Measurements from ENCODE around the gene SPINT2. TPM values are rescaled to one million over a fixed set of nuclear protein-coding genes. Genes with fewer than 3 reads are reported as not detected.

Gene SPINT2
- total and polyA plus RNA-seq, 4 experiments from 2014 or later: 35.7 to 94.5 (median 56.3) TPM

DNA sequence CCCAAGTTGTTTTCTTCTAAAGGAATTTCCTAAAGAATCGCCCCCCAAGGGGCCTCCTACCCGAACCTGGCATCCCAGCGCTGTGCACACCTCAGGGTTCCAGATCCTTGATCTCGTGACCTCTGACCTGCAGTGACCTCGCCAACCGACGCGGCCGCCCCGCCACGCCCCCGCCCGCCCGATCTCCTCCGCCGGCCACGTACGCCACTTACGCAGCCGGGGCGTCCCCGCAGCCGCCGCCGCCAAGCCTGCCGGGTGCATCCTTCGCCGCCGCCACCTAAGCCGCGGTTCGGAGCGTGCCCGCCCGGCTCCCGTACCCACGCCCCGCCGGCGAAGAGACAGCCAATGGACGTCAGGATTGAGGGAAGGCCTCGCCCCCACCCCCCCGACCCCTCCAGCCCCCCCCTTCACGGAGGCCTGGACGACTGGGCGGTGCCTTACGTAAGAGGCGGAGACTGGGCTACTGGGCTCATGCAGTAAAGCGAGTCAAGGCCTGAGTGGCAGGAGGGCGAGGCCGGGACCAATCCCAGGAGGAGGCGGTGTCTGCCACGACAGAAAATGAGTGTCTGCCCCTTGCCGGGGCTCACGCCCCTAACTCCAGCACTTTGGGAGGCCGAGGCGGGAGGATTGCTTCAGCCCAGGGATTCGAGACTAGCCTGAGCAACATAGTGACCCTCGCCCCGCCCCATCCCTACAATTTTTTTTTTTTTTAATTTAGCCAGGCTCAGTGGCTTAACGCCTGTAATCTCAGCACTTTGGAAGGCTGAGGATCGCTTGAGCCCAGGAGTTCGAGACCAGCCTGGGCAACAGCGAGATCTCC, 51.5 kb downstream of the SPINT2 start, which contains the start of gene YIF1B:
Gene YIF1B, minus strand, starts transcription at position 291 of the 820 bp plus-strand sequence. Its CDS starts 30 bp downstream, at position 261.
- Histone ChIP-seq H3K4me1 (ENCODE audit: insufficient read depth, low read length) (peaks cover 40% of the 10 kb centered on the region), H3K27me3 (ENCODE audit: insufficient read depth, low read length) (no peaks in the 10 kb centered on the region), H3K27ac (ENCODE audit: low read depth, low read length) (peak within 1 kb of the TSS; percentile 91), H3K4me3 (ENCODE audit: low read length in 2 of 2) (peak within 1 kb of the TSS; percentile 83 to 97), H3K9me3 (ENCODE audit: control insufficient read depth in 1 of 2, low read length in 2 of 2) (no peaks in the 10 kb centered on the region), H3K36me3 (ENCODE audit: insufficient read depth, low read length) (no peaks in the 10 kb centered on the region)
- intact Hi-C loops (cut with micrococcal nuclease): loop anchor here (1.0 to 5.0 kb wide), 4 partner anchors 19 to 409 kb away; partner anchors contain the start of genes CATSPERG, PSMD8, SIPA1L3 and SPINT2
- CTCF ChIA-PET (ENCODE audit: partially characterized antibody): no interaction called here
- Mint-ChIP-seq H3K36me3 (peaks cover 4% of the 10 kb centered on the region in 2 donors), H3K4me3 (peak within 1 kb of the TSS; percentile 80 to 98 (median 94)), H3K27ac (peak within 1 kb of the TSS; percentile 89 to 99 (median 96)), H3K27me3 (no peaks in the 10 kb centered on the region), H3K4me1 (peaks cover 23 to 64% (median 44%) of the 10 kb centered on the region in 4 donors), H3K9me3 (no peaks in the 10 kb centered on the region)
- POLR2A ChIA-PET (ENCODE audit: partially characterized antibody): no interaction called here
- DNase-seq: peak; percentile 96 to 98 (median 96)

DNA sequence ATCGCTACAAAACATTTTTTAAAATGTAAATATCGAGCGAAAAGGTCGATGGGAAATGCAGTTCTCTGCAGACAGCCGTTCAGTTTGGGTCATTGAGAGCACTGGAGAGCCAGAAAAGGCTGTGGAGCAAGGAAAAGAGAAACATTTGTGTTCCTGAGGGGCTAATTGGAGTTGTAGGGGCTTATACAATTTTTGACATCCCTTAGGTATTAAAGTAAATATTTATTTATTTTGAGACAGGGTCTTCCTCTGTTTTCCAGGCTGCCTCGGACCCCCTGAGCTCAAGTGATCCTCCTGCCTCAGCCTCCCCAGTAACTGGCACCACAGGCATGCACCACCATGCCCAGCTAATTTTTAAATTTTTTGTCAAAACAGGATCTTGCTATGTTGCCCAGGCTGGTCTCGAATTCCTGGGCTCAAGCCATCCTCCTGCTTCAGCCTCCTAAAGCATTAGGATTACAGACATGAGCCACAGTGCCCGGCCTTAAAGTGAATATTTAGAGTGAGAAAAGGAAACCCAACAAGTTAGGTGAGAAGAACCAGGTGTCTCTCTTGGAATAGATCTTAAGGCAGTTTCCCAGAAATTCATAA, 52.2 kb downstream of the SPINT2 start:
- DNase-seq: no peak
- ChIA-PET CTCF (ENCODE audit: partially characterized antibody) (no interaction called here), POLR2A (ENCODE audit: partially characterized antibody) (no interaction called here)
- Mint-ChIP-seq H3K9me3 (no peaks in the 10 kb centered on the region), H3K4me1 (peaks cover 30 to 72% (median 50%) of the 10 kb centered on the region in 4 donors), H3K27me3 (no peaks in the 10 kb centered on the region), H3K36me3 (peaks cover 0 to 4% of the 10 kb centered on the region in 2 donors), H3K4me3 (peak overlapping the region; percentile 80 to 98 (median 94)), H3K27ac (peak overlapping the region; percentile 89 to 99 (median 96))
- intact Hi-C loops (cut with micrococcal nuclease): loop anchor here (1.0 to 5.0 kb wide), 3 partner anchors 19 to 409 kb away; partner anchors contain the start of genes CATSPERG, SIPA1L3, SPINT2 and WDR87
- Histone ChIP-seq H3K9me3 (ENCODE audit: control insufficient read depth in 1 of 2, low read length in 2 of 2) (no peaks in the 10 kb centered on the region), H3K27ac (ENCODE audit: low read depth, low read length) (peak overlapping the region; percentile 91), H3K36me3 (ENCODE audit: insufficient read depth, low read length) (no peaks in the 10 kb centered on the region), H3K4me3 (ENCODE audit: low read length in 2 of 2) (peak overlapping the region; percentile 75 to 81), H3K27me3 (ENCODE audit: insufficient read depth, low read length) (no peaks in the 10 kb centered on the region), H3K4me1 (ENCODE audit: insufficient read depth, low read length) (peaks cover 47% of the 10 kb centered on the region)

DNA sequence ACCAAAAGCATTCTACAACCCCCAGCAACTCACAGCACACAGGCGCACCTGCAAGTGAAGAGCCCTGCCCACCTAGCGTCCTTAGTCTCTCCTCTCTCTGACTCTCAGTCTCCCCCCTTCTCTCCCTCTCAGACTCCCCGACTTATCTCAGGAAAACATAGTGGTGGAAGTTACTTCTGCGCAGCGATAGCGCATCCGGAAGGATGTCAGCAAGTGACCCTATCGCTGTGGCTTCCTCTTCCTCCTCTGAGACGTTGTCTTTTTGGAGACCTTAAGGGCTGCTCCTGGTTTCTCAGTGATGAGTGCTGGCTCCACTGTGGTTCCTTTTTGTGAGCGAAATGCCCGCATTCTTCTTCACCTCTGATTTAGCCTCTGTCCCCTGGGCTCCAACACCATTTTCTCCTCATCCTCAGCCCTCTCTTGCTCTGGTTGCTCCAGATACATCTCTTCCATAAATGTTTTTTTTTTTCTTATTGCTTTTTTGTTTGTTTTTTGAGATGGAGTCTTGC, 52.8 kb downstream of the SPINT2 start:
- Histone ChIP-seq H3K4me3 (ENCODE audit: low read length in 2 of 2) (peak overlapping the region; percentile 70 to 75), H3K9me3 (ENCODE audit: control insufficient read depth in 1 of 2, low read length in 2 of 2) (no peaks in the 10 kb centered on the region), H3K36me3 (ENCODE audit: insufficient read depth, low read length) (no peaks in the 10 kb centered on the region), H3K4me1 (ENCODE audit: insufficient read depth, low read length) (peaks cover 50% of the 10 kb centered on the region), H3K27me3 (ENCODE audit: insufficient read depth, low read length) (no peaks in the 10 kb centered on the region), H3K27ac (ENCODE audit: low read depth, low read length) (peak overlapping the region; percentile 91)
- DNase-seq: peak; percentile 21 to 51 (median 36)
- Mint-ChIP-seq H3K27ac (peak overlapping the region; percentile 89 to 99 (median 96)), H3K4me1 (peaks cover 35 to 77% (median 54%) of the 10 kb centered on the region in 4 donors), H3K9me3 (no peaks in the 10 kb centered on the region), H3K36me3 (peaks cover 0 to 4% of the 10 kb centered on the region in 2 donors), H3K4me3 (peak overlapping the region; percentile 80 to 98 (median 94)), H3K27me3 (no peaks in the 10 kb centered on the region)
- CTCF ChIA-PET (ENCODE audit: partially characterized antibody): no interaction called here
- intact Hi-C loops (cut with micrococcal nuclease): loop anchor here (5.0 kb wide), 1 partner anchor 410 kb away; the partner anchor contains the start of genes SIPA1L3 and WDR87
- POLR2A ChIA-PET (ENCODE audit: partially characterized antibody): no interaction called here

DNA sequence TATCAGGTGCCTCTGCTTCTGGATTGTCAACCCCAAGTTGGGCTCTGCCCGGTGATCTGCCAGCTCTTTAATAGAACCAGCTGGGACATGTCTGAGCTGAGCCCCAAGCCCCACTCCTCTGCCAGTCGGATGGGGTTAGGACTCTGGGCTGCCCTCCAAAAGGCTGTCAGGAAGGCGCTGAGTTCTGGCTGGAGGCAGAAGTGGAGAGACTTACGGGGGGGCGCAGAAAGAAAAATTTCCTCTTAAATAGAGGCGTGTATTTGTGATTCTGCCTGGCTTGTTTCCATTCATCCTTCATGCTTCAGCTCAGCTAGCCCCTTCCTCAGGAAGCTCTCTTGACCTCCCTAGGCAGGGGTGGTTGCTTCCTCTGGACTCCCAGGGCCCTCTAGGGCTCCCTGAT, 54.3 kb downstream of the SPINT2 start:
- Mint-ChIP-seq H3K27ac (peak overlapping the region; percentile 47 to 87 (median 68)), H3K36me3 (peaks cover 4 to 6% of the 10 kb centered on the region in 2 donors), H3K4me3 (peak overlapping the region; percentile 55 to 89 (median 85)), H3K27me3 (no peaks in the 10 kb centered on the region), H3K9me3 (no peaks in the 10 kb centered on the region), H3K4me1 (peaks cover 35 to 79% (median 49%) of the 10 kb centered on the region in 4 donors)
- no peak overlapping the region for H3K4me3 ChIP-seq (ENCODE audit: low read length in 2 of 2)
- ChIA-PET CTCF (ENCODE audit: partially characterized antibody) (interaction anchor here (0.8 to 1.3 kb wide), 4 partner anchors 15 to 55 kb away, joined by 3 to 4 read pairs (median 4); partner anchors contain the start of genes CATSPERG and PSMD8), POLR2A (ENCODE audit: partially characterized antibody) (interaction anchor here (0.8 to 1.0 kb wide), 3 partner anchors 8 to 270 kb away, joined by 3 read pairs; no protein-coding TSS in a partner anchor)
- DNase-seq: no peak
- H3K36me3 ChIP-seq (ENCODE audit: insufficient read depth, low read length): no peaks in the 10 kb centered on the region
- no peaks in the 10 kb centered on the region for H3K27me3 ChIP-seq (ENCODE audit: insufficient read depth, low read length)
- no peaks in the 10 kb centered on the region for H3K9me3 ChIP-seq (ENCODE audit: control insufficient read depth in 1 of 2, low read length in 2 of 2)
- intact Hi-C loops (cut with micrococcal nuclease): loop anchor here (5.0 kb wide), 1 partner anchor 411 kb away; the partner anchor contains the start of genes SIPA1L3 and WDR87
- H3K27ac ChIP-seq (ENCODE audit: low read depth, low read length): no peak overlapping the region
- H3K4me1 ChIP-seq (ENCODE audit: insufficient read depth, low read length): peaks cover 50% of the 10 kb centered on the region

DNA sequence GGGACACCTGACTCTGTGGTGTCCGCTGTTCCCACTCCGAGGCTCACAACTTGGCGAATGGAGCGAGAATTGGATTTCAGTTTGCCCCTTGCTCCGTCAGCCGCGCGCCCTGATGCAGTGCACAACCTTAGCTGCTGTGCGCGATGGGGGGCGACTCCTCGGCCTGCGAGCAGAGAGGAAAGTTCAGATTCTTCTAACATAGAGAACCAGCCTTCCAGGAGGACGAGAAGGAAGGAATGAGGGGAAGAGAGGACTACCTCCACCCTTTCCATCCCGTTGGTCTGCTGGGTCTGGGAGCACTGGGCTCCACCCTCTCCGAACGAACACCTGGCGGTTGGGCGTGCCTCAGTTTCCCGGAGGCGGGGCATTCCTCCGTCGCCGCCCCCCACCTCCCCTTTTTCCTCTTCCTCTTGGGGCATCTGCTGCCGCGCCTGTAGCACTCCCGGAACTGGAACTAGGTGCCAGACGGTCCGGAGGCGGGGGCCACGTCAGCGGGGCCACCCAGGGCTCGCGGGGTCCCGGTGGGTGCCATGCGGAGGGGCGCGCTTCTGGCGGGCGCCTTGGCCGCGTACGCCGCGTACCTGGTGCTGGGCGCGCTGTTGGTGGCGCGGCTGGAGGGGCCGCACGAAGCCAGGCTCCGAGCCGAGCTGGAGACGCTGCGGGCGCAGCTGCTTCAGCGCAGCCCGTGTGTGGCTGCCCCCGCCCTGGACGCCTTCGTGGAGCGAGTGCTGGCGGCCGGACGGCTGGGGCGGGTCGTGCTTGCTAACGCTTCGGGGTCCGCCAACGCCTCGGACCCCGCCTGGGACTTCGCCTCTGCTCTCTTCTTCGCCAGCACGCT, 55.3 kb downstream of the SPINT2 start, which contains the start of gene KCNK6:
Gene KCNK6, plus strand, starts transcription at position 425 of the 838 bp plus-strand sequence. Its CDS starts 106 bp downstream, at position 531.
- peaks cover 4 to 12% of the 10 kb centered on the region in 2 donors for H3K36me3 Mint-ChIP-seq
- H3K27ac ChIP-seq (ENCODE audit: low read depth, low read length): peak within 1 kb of the TSS; percentile 62
- peaks cover 34 to 76% (median 47%) of the 10 kb centered on the region in 4 donors for H3K4me1 Mint-ChIP-seq
- no peaks in the 10 kb centered on the region for H3K36me3 ChIP-seq (ENCODE audit: insufficient read depth, low read length)
- H3K9me3 ChIP-seq (ENCODE audit: control insufficient read depth in 1 of 2, low read length in 2 of 2): no peaks in the 10 kb centered on the region
- H3K9me3 Mint-ChIP-seq: no peaks in the 10 kb centered on the region
- peaks cover 50% of the 10 kb centered on the region for H3K4me1 ChIP-seq (ENCODE audit: insufficient read depth, low read length)
- peak within 1 kb of the TSS; percentile 85 to 89 (median 86) for H3K4me3 Mint-ChIP-seq
- H3K27me3 ChIP-seq (ENCODE audit: insufficient read depth, low read length): no peaks in the 10 kb centered on the region
- POLR2A ChIA-PET (ENCODE audit: partially characterized antibody): interaction anchor here (1.0 kb wide), 2 partner anchors 54 to 69 kb away, joined by 3 read pairs; no protein-coding TSS in a partner anchor
- H3K27ac Mint-ChIP-seq: peak within 1 kb of the TSS; percentile 74 to 88 (median 85)
- H3K27me3 Mint-ChIP-seq: no peaks in the 10 kb centered on the region
- DNase-seq: peak in 4 of 5 donors; percentile 22 to 37 (median 30)
- intact Hi-C loops (cut with micrococcal nuclease): loop anchor here (5.0 kb wide), 1 partner anchor 412 kb away; the partner anchor contains the start of genes SIPA1L3 and WDR87
- CTCF ChIA-PET (ENCODE audit: partially characterized antibody): interaction anchor here (1.1 to 1.3 kb wide), 3 partner anchors 14 to 54 kb away, joined by 3 to 4 read pairs (median 3); partner anchors contain the start of genes CATSPERG and PSMD8
- H3K4me3 ChIP-seq (ENCODE audit: low read length in 2 of 2): peak within 1 kb of the TSS; percentile 2 to 64

DNA sequence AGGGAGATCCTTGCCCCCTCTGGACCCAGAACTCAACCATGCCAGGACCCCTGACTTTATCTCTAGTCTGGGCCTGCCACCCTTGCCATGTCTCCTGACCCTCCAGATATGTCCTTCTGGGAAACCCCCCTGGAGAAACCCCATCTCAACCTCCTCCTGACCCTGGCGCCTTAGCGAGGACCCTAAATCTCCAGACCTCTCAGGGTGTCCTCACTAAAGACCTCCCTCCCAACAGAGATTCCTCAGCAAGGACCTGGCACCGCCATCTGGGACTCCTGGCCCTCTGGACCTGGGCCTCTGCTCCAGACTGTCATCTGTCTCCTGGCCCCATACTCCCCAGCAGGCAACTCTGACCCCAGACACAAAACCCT, 56.6 kb downstream of the SPINT2 start:
- Histone ChIP-seq H3K9me3 (ENCODE audit: control insufficient read depth in 1 of 2, low read length in 2 of 2) (no peaks in the 10 kb centered on the region), H3K4me1 (ENCODE audit: insufficient read depth, low read length) (peaks cover 43% of the 10 kb centered on the region), H3K36me3 (ENCODE audit: insufficient read depth, low read length) (no peaks in the 10 kb centered on the region), H3K27me3 (ENCODE audit: insufficient read depth, low read length) (no peaks in the 10 kb centered on the region), H3K4me3 (ENCODE audit: low read length in 2 of 2) (no peak overlapping the region), H3K27ac (ENCODE audit: low read depth, low read length) (peak overlapping the region; percentile 62)
- H3K4me1 Mint-ChIP-seq: peaks cover 30 to 66% (median 43%) of the 10 kb centered on the region in 4 donors
- H3K9me3 Mint-ChIP-seq: no peaks in the 10 kb centered on the region
- H3K27me3 Mint-ChIP-seq: no peaks in the 10 kb centered on the region
- intact Hi-C loops (cut with micrococcal nuclease): no loop called here
- peak overlapping the region; percentile 55 to 90 (median 84) for H3K27ac Mint-ChIP-seq
- DNase-seq: no peak
- ChIA-PET POLR2A (ENCODE audit: partially characterized antibody) (interaction anchor here (1.0 kb wide), 1 partner anchor 56 kb away, joined by 3 read pairs; no protein-coding TSS in a partner anchor), CTCF (ENCODE audit: partially characterized antibody) (interaction anchor here (0.9 to 1.5 kb wide), 2 partner anchors 76 to 77 kb away, joined by 3 to 6 read pairs; no protein-coding TSS in a partner anchor)
- H3K36me3 Mint-ChIP-seq: peaks cover 10 to 21% of the 10 kb centered on the region in 2 donors
- peak overlapping the region; percentile 84 to 89 (median 86) for H3K4me3 Mint-ChIP-seq
